ENCODE data around the gene MTERF2. TPM values are rescaled to one million over a fixed set of nuclear protein-coding genes. Genes with fewer than 3 reads are reported as not detected.

MTERF2 gene
- total and polyA plus RNA-seq, 2 of the 13 experiments (the other 11 are each of a cell fraction or from before 2014, with no cell fraction given) = 8.0 to 11.6 TPM

DNA sequence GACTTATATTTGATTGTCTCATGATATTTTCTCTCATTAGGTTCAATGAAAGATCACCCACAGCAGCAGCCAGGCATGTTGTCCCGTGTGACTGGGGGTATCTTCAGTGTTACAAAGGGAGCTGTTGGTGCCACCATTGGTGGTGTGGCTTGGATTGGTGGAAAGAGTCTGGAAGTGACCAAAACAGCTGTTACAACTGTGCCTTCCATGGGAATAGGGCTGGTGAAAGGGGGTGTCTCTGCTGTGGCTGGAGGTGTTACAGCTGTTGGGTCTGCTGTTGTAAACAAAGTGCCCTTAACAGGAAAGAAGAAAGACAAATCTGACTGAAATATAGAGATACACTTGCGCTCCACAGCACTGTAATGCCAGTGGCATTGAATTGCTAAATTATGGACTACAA, 15.9 kb downstream of the MTERF2 start:
- in situ Hi-C loops (cut with HindIII; ENCODE audit: extremely low pct_ligation_motif_present, low pct_unique_long_range_greater_than_20kb) (no loop called here), intact Hi-C loops (cut with micrococcal nuclease; ENCODE audit: unreplicated experiment) (no loop called here)
- Histone ChIP-seq H3K27me3 (ENCODE audit: control insufficient read depth in 1 of 2, insufficient read depth in 2 of 2, low read length in 2 of 2) (no peaks in the 10 kb centered on the region), H3K79me2 (ENCODE audit: insufficient read depth, low read length) (peaks cover 26% of the 10 kb centered on the region), H2AFZ (ENCODE audit: low read length) (no peak overlapping the region), H4K20me1 (ENCODE audit: insufficient read depth, low read length) (peaks cover 28% of the 10 kb centered on the region), H3K9ac (ENCODE audit: insufficient read depth, low read depth, low read length) (no peak overlapping the region), H3K27ac (ENCODE audit: extremely low read length, insufficient read depth, low read length) (no peak overlapping the region), H3K4me1 (ENCODE audit: insufficient read depth, low read length) (peaks cover 55% of the 10 kb centered on the region), H3K4me2 (ENCODE audit: low read depth, low read length) (no peak overlapping the region), H3K4me3 (replicated peaks in 1 of 3; ENCODE audit: insufficient read depth in 1 of 3, low read depth in 2 of 3, low read length in 3 of 3) (no peak overlapping the region), H3K36me3 (replicated peaks in 1 of 2; ENCODE audit: control insufficient read depth in 1 of 2, insufficient read depth in 2 of 2, low read length in 2 of 2) (peaks cover 7 to 41% of the 10 kb centered on the region in 2 experiments), H3K9me3 (ENCODE audit: low read length) (no peaks in the 10 kb centered on the region)
- ChIA-PET CTCF (ENCODE audit: low intra/inter-chr PET ratio, low total read pairs) (no interaction called here), POLR2A (interaction anchor here (1.8 kb wide), 1 partner anchor 16 kb away, joined by 4 read pairs; the partner anchor contains the start of gene MTERF2)
- no peak for TF ChIP-seq POLR2AphosphoS5 (IDR thresholded peaks at IDR 0.05; ENCODE audit: low read depth, low read length)
- peak; percentile 35 for TF ChIP-seq RBM22 (optimal IDR thresholded peaks at IDR 0.05; ENCODE audit: low read length)
- no TSS peak for BruUV-seq (replicated peaks)
- FAIRE-seq (no peak), DNase-seq (ENCODE audit: low spot score) (no peak), ATAC-seq (no peak)
- WGBS (ENCODE audit: low lambda C conversion rate) = 93% methylated on average over 2 of the region's 2 CpGs

DNA sequence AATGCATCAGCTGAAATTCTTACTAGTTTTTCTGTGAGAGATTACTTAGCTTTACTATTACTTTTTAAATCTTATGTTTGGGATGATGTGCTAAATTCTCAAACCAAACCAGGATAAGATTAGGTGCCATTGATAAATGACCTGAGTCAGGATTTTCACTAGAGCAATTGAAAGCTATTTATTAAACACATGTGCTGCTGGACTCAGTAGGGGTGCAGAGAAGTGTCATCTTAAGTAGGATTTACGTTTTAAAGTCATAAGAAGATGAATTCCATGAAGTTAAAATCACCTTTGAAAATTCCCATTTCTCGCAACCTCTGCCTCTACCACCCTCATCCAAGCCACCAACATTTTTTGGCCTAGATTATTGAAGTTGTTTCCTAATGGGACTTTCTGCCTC, 22.4 kb downstream of the MTERF2 start:
- BruUV-seq (replicated peaks) = no TSS peak
- FAIRE-seq (no peak), ATAC-seq (no peak), DNase-seq (ENCODE audit: low spot score) (no peak)
- no peaks in the 10 kb centered on the region for H3K27me3 ChIP-seq (ENCODE audit: control insufficient read depth in 1 of 2, insufficient read depth in 2 of 2, low read length in 2 of 2)
- peaks cover 10 to 60% of the 10 kb centered on the region in 2 experiments for H3K36me3 ChIP-seq (replicated peaks in 1 of 2; ENCODE audit: control insufficient read depth in 1 of 2, insufficient read depth in 2 of 2, low read length in 2 of 2)
- peaks cover 83% of the 10 kb centered on the region for H3K79me2 ChIP-seq (ENCODE audit: insufficient read depth, low read length)
- H2AFZ ChIP-seq (ENCODE audit: low read length) = no peak overlapping the region
- ChIA-PET POLR2A (interaction anchor here (1.0 kb wide), 1 partner anchor 8 kb away, joined by 7 read pairs; the partner anchor contains the start of gene TMEM263), CTCF (ENCODE audit: low intra/inter-chr PET ratio, low total read pairs) (no interaction called here)
- WGBS (ENCODE audit: low lambda C conversion rate) = 92% methylated on average over 2 of the region's 2 CpGs
- no peaks in the 10 kb centered on the region for H3K9me3 ChIP-seq (ENCODE audit: low read length)
- H3K4me1 ChIP-seq (ENCODE audit: insufficient read depth, low read length) = peaks cover 43% of the 10 kb centered on the region
- H4K20me1 ChIP-seq (ENCODE audit: insufficient read depth, low read length) = peaks cover 86% of the 10 kb centered on the region
- in situ Hi-C loops (cut with HindIII; ENCODE audit: extremely low pct_ligation_motif_present, low pct_unique_long_range_greater_than_20kb) = no loop called here
- intact Hi-C loops (cut with micrococcal nuclease; ENCODE audit: unreplicated experiment) = no loop called here
- H3K27ac ChIP-seq (ENCODE audit: extremely low read length, insufficient read depth, low read length) = no peak overlapping the region
- no peak overlapping the region for H3K4me3 ChIP-seq (replicated peaks in 1 of 3; ENCODE audit: insufficient read depth in 1 of 3, low read depth in 2 of 3, low read length in 3 of 3)
- H3K4me2 ChIP-seq (ENCODE audit: low read depth, low read length) = no peak overlapping the region
- H3K9ac ChIP-seq (ENCODE audit: insufficient read depth, low read depth, low read length) = no peak overlapping the region
- TF ChIP-seq ZNF234 (CRISPR knock-in tag; conservative IDR thresholded peaks at IDR 0.05) (no peak), MYNN (CRISPR knock-in tag; IDR thresholded peaks at IDR 0.05; ENCODE audit: low read depth) (no peak), SUZ12 (IDR thresholded peaks at IDR 0.05; ENCODE audit: low read depth, low read length) (no peak), HNRNPL (IDR thresholded peaks at IDR 0.05; ENCODE audit: low read depth, low read length) (no peak), ZNF546 (CRISPR knock-in tag; conservative IDR thresholded peaks at IDR 0.05) (no peak), U2AF2 (IDR thresholded peaks at IDR 0.05; ENCODE audit: low read depth, low read length) (no peak), MEIS2 (CRISPR knock-in tag; IDR thresholded peaks at IDR 0.05) (no peak), IRF2 (CRISPR knock-in tag; IDR thresholded peaks at IDR 0.05) (no peak), HES4 (CRISPR knock-in tag; IDR thresholded peaks at IDR 0.05; ENCODE audit: borderline replicate concordance) (no peak), KLF13 (CRISPR knock-in tag; IDR thresholded peaks at IDR 0.05) (no peak), ZNF781 (CRISPR knock-in tag; IDR thresholded peaks at IDR 0.05; ENCODE audit: borderline replicate concordance, not compliant biosample characterization) (no peak), HDAC1 (CRISPR knock-in tag; IDR thresholded peaks at IDR 0.05) (no peak), ZNF670 (CRISPR knock-in tag; IDR thresholded peaks at IDR 0.05; ENCODE audit: borderline replicate concordance) (no peak)
- TF ChIP-seq, protein P1, sequence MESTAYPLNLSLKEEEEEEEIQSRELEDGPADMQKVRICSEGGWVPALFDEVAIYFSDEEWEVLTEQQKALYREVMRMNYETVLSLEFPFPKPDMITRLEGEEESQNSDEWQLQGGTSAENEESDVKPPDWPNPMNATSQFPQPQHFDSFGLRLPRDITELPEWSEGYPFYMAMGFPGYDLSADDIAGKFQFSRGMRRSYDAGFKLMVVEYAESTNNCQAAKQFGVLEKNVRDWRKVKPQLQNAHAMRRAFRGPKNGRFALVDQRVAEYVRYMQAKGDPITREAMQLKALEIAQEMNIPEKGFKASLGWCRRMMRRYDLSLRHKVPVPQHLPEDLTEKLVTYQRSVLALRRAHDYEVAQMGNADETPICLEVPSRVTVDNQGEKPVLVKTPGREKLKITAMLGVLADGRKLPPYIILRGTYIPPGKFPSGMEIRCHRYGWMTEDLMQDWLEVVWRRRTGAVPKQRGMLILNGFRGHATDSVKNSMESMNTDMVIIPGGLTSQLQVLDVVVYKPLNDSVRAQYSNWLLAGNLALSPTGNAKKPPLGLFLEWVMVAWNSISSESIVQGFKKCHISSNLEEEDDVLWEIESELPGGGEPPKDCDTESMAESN (CRISPR knock-in tag; conservative IDR thresholded peaks at IDR 0.05) = no peak
